Measurements from ENCODE around the gene ARID1B.

ARID1B gene

DNA sequence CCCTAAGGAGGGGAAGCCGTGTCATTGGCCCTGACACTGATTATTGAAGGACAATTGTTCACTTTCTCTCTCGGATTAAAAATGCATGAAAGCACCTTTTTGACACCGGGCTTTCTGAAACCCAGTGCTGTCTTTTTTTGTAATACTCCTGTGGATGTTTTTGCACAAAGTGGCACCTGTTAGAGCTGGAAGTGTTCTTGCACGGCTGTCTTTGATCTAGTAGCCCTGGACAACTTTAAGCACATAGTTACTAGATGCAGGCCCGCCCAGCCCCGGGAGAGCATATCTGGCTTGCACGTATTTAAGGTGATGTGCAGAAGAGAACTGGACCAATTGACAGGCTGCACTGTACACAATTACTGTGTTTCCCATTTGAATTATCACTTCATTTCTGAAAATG is 72.6 kb downstream of the ARID1B start:
- FAIRE-seq = no peak
- no peak for DNase-seq (ENCODE audit: insufficient read length, low spot score)

DNA sequence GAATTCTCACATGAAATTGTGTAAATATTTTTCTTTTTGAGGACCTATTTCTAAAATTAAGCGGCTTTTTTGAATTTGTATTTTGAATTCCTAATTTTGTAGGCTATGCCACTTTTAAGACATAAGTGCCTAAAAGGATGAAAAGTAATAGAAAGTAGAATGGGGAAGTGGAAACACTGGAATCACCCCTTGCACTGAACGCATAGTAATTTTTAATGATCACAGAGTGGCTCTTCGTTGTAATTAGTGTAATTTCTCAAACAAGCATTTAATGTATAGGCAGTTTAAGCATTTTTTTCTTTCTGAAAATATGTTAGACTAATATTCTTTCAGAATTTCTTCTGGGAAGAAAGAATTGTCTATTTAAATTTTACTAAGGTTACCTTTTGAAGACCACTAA is 73.2 kb downstream of the ARID1B start:
- DNase-seq (ENCODE audit: insufficient read length, low spot score) = no peak
- peak; percentile 88 for FAIRE-seq

DNA sequence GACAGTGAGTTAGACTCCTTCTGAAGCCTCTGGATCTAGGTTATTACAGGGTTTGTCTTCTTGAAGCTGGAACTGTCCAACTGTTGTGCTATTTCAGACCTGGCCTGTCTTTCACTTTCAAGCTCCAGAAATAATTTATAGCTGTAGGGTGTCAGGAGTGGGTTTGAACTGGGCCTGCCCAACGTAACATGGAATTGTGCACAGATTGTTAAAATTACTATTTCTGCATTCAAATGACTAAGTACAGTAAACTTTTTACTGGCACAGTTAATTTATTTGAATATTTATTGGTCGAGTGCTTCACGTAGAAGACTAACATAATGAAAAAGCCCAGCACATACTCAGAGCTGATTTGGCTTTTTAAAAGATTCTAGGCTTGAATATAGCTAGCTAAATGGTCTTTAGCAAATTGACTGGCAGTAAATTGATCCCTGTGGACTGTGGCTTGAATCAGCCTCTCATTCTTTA is 74.3 kb downstream of the ARID1B start:
- DNase-seq (ENCODE audit: insufficient read length, low spot score) (no peak), FAIRE-seq (peak; percentile 90)

DNA sequence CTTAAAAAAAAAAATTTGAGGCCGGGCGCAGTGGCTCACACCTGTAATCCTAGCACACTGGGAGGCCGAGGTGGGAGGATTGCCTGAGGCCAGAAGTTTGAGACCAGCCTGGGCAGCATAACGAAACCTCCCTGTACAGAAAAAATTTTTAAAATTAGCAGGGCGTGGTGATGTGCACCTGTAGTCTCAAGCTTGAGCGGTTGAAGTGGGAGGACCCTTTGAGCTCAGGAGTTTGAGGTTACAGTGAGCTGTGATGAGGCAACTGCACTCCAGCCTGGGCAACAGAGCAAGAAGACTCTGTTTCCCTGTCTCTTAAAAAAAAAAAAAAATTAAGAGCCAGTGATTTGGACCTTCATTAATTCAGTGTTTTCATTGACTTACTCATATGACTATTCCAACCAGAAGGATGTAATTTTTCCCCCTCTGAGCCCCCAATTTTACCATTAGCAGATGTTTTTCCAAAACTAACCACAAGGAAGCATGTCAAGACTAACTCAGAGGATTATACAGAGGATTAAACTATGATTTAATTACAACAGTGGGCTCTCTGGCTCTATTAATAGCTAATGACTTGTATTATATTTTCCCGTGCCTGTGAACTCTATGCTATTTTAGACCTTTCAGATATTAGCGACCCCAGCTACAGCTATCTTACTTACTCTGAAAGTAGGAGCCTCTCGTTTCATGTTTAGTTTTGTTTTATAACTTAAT is 75.1 kb downstream of the ARID1B start:
- no peak for DNase-seq (ENCODE audit: insufficient read length, low spot score)
- FAIRE-seq = peak; percentile 86

DNA sequence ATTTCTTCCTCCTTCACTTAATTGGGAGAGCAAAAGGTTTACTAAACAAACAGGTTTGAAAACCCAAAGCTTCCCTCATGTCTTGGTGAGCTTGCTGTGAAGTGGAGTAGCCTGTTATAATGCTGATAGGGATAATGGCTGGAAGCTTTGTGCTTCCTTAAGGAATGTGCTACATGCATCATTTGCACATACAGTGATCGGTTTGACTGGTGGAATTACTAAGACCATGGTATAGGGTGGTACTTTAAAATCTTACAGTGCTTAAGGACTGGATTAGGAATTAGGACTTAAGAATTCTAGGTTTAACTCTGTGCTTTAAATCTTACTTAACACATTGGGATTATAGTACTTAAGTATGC is 75.7 kb downstream of the ARID1B start:
- DNase-seq (ENCODE audit: insufficient read length, low spot score) (no peak), FAIRE-seq (peak; percentile 76)

DNA sequence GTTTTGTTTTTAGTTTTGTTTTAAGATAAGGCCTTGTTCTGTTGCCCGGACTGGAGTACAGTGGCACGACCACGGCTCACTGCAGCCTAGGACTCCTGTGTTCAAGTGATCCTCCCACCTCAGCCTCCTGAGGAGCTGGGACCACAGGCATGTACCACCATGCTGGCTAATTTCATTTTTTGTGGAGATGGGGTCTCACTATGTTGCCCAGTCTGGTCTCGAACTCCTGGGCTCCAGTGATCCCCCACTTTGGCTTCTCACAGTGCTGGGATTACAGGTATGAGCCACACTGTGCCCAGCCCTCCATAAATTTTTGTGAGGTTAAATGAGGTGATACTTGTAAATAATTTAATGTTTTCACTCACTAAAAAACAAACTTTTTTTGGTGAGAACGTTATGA is 76.6 kb downstream of the ARID1B start:
- no peak for FAIRE-seq
- no peak for DNase-seq (ENCODE audit: insufficient read length, low spot score)

DNA sequence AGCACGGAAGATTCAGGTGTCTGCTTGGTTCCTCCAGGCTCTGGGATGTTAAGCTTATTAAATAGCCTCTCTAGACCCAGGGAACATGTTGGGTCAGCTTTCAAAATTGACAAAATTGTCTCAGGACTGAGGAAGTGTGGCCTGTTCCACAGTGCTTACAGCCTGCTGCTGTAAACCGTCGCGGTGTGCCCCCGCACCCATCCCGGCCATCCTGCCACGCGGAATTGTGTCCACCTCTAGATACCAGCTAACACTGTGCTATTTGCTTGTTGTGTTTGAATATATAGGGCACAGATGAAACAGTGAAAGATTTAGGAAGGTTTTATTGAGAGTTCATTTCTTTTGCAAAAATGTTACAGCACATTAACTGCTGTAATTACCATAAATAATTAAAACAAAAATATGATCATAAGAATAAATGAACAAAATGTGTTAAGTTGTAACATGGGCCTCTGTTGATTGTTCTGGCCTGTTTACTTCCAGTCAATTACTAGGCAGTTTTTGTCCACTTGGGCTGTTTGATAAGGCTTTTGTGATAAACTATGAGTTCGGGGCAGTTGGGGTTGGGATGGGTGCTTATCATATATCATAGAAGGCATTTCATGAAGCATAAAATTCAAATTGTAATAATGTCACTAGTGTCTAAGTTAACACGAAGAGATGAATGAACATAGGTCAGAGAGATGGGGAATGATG is 77.4 kb downstream of the ARID1B start:
- DNase-seq (ENCODE audit: insufficient read length, low spot score) (no peak), FAIRE-seq (no peak)

DNA sequence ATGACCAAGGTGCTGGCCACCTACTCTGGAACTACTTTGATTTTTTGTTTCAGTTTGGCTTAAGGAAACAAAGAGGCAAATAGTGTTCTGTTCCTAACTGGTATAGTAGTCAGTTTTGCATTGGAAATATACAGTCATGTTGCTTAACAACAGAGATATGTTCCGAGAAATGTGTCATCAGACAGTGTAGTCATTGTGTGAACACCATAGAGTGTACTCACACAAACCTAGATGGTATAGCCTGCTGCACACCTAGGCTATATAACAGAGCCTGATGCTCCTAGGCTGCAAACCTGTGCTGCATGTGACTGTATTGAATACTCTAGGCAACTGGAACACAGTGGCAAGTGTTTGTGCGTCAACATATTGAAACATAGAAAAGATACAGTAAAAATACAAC is 80.4 kb downstream of the ARID1B start:
- FAIRE-seq (no peak), DNase-seq (ENCODE audit: insufficient read length, low spot score) (no peak)

DNA sequence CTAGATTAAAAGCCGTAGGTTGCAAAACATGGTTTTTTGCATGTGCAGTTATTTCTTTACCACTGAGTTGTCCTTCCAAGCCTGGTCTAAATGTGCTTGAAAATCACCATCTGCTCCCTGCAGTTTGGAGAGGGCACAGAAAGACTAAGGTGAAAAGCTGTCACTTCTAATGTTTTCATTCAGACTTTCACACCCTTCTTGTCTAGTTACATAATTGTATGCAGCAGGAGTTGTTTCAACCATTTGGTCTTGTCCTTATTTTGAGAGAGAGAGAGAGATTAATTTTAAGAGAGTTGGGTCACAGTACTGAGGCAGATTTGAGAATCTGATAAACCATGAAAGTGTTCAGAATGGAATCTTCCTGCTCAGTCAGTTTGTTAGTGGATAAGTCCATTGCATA is 82.5 kb downstream of the ARID1B start:
- FAIRE-seq (no peak), DNase-seq (ENCODE audit: insufficient read length, low spot score) (no peak)

DNA sequence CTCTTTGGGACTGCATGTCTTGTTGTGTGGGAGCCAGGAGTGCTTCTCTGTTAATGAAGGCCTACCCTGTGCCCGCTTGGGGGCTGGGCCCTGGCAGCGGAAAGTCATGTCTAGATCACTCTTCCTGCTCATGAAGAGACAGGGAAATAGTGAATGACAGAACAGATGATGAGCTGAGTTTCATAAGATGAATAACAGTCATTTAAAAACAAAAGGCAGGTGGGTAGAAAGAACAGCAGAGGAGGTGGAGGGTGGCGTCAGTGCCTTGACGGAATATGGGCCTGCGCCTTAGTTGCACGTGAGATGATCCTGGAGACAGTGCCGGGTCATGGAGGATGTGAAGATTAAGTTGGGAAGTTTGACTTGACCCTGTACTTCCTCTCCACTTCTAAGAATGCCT is 85.5 kb downstream of the ARID1B start:
- FAIRE-seq (no peak), DNase-seq (ENCODE audit: insufficient read length, low spot score) (no peak)

DNA sequence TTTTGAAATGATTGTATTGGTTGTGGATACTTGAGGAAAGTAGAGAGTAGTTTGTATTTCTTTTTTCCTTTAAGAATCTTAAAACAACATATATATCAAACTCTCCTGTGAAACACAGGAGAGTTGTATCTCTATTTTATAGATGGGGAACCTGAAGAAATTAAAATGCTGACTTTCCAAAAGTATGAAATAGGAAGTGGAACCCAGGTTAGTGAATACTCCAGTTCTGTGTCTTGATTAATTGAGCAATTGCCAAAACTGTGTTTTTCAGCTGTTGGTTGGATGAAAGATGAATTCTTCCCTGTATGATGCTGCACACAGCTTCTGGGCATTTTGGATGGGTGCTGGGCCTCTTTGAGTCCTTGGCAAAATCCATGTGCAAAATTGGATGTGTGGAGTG is 86.3 kb downstream of the ARID1B start:
- FAIRE-seq (no peak), DNase-seq (ENCODE audit: insufficient read length, low spot score) (no peak)

DNA sequence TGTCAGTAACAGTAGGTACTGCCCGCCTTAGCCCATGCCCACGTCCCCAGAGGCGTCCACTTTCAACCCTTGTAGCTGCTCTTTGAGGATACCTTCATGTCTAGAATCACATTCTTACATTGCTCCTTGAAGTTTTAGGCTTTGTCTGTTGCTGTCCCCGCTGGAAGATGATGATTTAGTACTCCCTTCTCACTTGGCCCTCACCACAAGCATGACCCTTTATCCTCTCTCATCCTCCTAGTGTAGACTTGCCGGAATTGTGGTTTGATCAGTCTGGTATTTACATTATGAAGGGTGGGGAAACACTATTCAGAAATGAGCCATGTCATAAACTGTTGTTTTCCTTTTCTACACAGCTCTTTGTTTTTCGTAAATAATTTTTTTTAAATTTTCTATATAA is 87.4 kb downstream of the ARID1B start:
- FAIRE-seq (peak; percentile 51), DNase-seq (ENCODE audit: insufficient read length, low spot score) (no peak)

DNA sequence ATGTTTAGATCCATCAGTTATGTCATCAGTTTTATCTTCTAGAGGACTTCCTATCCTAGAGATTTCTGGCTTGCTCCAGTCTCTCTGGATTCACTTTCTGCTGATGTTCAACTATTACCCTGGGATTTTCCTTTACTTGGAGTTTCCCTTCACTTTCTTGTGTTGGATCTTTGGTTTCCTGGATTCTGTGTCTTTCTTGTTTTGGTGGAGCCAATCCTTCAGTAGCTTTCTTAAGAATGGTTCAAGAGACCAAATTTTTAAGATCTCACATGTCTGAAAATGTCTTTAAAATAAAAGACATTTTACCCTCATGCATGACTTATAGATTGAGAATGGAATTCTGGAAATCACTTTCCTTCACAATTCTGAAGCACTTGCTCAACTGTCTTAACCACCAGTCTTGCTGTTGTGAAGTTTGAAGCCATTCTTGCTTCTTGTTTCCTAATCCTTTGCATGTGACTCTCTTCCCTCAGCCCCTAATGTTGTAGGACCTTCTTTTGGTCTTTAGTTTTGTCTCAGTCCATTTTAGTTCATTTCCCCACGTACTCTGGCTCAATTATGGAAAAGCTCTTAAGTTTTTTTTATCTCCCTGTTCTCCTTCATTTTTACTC is 87.9 kb downstream of the ARID1B start:
- FAIRE-seq (peak; percentile 51), DNase-seq (ENCODE audit: insufficient read length, low spot score) (no peak)

DNA sequence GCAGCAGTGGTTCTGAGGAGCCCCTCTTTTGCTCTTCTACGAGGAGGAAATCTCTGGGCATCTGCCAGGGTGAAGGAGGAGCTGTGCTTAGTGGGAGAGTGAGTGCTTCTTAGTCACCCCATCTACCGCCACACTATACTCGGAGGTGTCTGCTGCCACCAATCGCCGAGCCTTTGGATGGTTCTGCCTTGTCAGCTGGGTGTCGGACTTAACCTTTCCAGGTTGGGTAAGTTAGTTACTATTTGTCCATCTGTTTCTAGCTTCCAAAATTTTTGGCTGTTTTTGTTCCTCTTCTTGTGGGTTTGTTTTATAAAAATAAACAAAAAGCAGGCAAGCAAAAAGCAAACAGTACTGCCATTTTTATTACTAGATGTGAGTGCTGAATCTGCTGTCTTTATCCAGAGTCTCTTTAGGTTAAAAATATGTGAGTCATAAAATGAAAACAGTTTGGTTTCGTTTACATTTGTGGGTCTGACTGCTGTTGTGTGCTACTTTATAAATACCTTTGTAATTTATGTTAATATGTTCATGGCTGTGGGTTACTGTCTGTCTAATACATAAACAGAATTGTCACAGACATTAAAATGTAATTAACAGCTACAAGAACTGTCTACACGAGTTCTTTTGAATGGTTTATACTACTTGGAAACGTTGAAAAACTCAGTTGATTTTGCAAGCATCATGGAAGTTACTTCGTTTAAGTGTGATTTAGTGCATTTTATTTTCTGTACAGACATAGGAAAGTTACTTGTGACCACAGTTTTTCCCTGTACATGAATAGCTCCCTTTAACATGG is 89.2 kb downstream of the ARID1B start:
- FAIRE-seq (peak; percentile 60), DNase-seq (ENCODE audit: insufficient read length, low spot score) (no peak)

DNA sequence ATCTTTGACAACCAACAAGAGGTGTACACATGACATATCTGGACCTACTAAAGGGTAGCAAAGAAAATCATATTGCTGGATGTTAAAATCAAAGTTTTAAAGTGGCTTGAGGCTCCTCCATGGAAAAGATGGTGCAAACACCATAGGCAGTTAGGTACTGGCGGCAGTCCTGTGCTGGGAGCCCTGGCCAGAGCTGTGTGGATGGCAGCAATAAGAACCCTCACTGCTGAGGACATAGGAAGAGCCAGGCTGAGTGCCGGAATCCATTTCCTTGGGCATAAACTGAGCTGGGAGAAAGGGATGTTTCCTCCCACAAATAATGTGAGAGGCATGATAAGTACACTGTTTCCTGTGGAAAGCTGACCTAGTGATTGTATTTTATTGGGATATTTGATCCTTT is 89.9 kb downstream of the ARID1B start:
- FAIRE-seq = no peak

DNA sequence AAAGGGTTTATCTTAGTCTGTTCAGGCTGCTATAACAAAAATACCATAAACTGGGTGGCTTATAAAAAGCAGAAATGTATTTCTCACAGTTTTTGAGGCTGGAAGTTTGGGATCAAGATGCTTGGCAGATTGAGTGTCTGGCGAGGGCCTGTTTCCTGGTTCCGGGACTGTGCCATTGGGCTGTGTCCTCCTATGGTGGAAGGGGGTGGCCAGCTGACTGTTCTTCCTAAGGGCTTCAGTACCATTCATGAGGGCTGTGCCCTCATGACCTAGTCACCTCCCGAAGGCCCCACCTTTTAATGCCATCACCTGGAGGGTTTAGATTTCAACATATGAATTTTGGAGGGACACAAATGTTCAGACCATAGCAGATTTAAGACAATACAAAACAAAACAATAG is 91.2 kb downstream of the ARID1B start:
- FAIRE-seq = no peak
- DNase-seq (ENCODE audit: insufficient read length, low spot score) = no peak

More for the DNA sequence above, 89.9 kb downstream of the ARID1B start:
- no peak for DNase-seq (ENCODE audit: insufficient read length, low spot score)

DNA sequence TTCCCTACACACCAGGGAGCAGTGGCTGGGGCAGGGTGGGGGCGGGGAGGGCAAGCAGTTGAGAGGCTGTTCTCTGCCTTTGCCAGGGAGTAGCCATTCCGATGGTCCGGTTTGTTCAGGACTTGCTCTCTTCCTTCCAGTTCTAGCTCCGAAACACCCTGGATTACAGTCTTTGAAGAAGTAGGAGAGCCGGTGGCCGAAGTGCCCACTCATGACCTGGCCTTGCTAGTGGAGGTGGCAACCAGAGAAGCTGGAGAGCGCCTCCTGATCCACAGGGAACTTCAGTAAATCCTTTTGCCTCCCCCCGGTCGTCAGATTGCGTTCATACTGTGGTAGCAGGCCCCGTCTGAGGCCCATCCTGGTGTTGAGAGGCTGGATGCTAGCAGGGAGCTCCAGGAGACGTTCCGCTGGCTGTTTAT is 92.8 kb downstream of the ARID1B start:
- no peak for FAIRE-seq
- DNase-seq (ENCODE audit: insufficient read length, low spot score) = no peak

DNA sequence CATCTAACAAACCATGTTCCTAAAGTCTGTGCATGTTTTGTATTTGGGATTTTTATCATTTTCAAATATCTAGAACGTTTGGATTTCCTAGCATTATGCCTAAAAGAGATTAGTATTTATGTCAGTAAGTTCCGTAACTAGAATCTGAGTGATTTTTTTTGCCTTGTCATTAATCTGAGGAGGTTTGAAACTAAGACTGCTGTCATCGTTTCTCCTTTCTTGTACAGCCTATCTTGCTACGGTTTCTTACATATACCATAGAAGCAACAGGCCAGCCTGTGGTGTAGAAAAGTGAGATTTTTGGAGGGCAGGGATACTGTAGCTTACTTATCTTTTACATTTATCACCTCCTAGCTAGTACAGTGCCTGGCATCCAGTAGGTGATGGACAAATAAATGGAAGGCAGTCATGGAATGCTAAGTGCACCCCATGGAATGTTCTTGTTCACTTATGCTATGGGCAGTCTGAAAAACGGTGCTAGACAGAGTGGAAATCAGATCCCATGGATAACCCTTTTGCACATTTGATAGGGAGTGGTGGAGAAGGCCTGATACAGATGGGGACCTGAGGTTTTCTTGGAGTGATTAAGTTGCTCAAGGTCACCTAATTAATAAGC is 93.9 kb downstream of the ARID1B start:
- FAIRE-seq (no peak), DNase-seq (ENCODE audit: insufficient read length, low spot score) (no peak)

DNA sequence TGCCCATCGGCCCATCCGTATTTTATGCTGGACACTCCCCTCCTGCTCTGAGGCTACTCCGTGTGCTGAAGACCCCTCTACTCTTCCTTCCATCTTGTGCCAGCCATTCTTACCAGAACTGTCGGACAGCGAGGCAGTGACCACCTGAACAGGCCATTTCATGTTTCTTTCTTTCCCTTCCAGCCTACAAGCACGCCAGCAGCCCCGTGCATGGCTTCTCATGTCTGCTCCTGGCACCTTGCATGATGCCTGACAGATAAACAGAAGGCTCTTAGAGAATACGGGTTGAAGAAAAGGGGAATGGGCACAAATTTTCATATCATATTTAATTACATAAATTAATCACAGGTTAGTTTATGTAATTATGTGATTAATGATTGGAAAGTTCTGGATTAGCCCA is 95.7 kb downstream of the ARID1B start:
- FAIRE-seq = no peak

DNA sequence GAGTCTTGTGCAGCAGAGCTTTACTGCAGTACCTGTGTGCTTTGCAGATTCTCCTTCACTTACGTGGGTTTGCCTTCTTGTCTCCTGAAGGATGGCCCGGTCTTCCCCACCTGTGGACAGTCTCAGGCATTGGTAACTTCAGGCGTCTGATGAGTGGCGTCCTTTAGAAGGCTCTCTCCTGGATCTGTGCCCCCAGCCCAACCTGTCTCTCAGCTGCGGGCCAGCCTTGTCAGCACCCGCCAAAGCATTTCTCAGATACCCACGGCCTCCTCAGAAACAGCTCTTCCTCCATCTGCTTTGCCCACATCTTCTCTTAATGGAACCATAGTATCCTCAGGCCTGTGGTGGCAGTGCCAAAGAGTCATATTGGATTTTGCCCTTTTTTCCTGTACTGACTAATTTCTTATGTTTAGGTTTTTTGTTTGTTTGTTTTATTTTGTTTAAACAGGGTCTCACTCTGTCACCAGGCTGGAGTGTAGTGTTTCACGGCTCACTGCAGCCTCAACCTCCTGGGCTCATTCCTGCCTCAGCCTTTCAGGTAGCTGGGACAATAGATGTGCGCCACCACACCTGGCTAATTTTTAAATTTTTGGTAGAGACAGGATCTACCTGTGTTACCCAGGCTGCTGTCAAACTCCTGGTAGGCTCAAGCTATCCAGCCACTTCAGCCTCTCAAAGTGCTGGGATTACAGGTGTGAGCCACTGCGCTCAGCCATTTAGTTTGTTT is 96.6 kb downstream of the ARID1B start:
- DNase-seq (ENCODE audit: insufficient read length, low spot score) (no peak), FAIRE-seq (no peak)

More for the DNA sequence above, 95.7 kb downstream of the ARID1B start:
- DNase-seq (ENCODE audit: insufficient read length, low spot score) = no peak

Data from GM19239 (cell line).